Smooth muscle cell of the brain vasculature (primary cell): ENCODE data around the gene TERB1.

Source experiments
- DNase-seq: peaks from one replicate; pipeline ENCODE4 v3.0.0-alpha.2; 2012; ENCODE audit warnings: low read depth, low spot score

TERB1 gene

GRCh38 chr16:66750279-66751052, 50.9 kb downstream of the TERB1 start:
- no peak for DNase-seq

DNA sequence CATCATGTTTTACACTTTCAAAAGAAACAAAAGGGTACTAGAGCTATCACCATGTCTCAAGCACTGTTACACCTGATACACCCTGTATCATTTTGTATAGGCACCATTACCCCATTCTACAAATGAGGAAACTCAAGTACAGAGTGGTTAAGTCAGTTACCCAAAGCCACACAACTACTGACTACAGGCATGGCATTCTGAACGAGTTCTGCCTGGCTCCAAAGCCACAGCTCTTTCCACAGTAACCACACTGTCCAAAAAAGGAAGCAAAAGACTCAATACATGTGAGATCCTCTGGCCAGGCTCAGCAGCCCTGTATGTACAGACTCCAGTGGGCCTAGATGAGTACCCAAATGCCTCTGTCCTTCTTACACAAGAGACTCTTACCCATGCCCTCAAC, 54.7 kb downstream of the TERB1 start:
- no peak for DNase-seq

- DNase-seq = no peak
These were observed 55.3 kb downstream of the TERB1 start for GRCh38 chr16:66746048-66746447.

DNA sequence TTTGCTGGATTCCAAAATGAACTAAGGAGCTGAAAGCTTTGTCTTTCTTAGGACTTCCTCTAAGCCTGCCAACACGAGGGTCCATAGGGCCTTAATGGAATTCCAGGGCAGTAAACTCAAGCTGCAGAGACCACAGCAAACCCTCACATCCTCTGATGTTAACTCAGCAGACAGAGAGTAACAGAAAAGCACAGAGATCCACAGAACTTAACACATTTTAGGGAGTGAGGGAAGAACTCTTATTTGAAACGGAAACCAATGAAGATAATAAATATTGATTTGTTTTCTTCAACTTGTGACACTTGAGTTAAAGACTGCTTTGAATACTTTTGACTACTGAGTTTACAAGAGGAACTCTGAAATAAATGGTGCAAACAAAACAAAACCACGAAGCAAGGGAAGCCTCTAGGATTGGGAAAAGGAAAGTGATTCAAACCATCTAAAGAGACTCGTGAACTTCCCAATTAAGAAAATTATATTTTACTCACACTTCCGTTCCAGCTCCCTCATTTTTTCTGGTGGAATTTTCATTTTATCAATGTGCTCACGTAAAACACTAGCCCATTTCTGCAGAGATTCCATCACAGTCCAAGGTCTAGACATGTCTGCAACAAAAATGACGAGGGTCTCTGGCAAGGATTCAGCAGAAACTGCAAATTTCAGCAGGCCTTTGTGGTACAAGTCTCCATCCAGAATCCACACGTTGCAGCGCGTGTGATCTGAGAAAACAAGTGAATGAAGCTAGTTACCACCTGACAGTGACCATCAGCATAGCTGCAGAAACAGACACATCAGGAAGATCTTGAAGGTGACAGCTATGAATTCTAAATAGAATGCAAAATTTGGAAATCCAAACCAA, 59.2 kb downstream of the TERB1 start:
- no peak for DNase-seq

- DNase-seq = no peak
These were observed 60.0 kb downstream of the TERB1 start for GRCh38 chr16:66741169-66741900.

- DNase-seq = no peak
These were observed 60.9 kb downstream of the TERB1 start for GRCh38 chr16:66740533-66740932.

DNA sequence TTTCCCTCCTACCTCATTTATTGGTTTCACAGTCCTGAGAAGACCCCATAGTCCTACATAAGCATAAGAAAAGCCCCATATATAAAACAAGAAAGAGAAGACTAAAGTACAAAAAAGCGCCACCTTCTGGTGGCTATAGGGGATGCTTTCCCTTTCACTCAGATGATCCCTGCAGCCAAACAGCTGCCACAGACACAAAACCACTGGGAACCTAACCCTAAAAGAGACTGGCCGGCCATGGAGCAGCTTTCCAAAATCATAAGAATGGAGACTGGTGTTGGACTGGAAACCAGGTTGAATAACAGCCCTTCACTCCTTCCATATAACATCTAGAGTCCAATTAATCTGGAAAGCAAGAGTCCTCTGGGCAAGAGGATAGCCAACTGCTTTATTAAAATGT, 61.4 kb downstream of the TERB1 start:
- DNase-seq = no peak

DNA sequence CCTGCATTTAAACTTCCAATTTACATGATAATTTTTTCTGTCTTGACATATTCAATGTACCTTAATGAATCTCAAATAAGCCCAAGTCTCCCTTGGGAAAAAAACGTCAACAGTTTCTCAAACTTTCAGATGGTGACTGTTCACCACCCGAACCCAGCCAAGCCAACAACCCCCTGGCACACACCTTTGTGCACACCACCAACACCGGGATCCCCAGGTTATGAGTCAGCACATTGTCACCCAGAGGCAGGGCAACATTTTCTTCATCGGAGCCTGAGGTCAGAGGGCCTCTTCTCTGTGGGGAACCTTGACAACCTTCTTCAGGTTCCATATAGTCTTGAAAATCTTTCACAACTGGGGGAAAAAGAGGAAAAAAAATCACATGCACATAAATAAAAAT, 65.5 kb downstream of the TERB1 start:
- no peak for DNase-seq

DNA sequence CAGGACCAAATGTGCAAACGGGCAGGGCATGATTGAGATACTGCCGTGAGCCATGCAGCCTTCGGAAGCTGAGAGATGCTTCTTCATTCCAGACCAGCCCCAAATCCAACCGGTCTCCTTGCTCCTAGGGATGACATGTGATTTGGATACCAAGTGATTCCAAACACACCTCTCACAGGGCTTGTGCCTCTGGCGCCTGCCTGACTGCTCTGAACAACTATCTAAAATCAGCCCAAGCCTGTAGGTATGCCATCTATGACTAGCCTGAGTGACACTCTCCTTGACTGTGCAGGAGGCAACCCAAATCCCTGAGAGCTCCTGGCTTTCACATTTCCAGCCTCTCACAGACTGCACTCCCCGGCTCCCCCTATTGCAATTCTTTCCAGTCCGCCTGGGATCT, 70.3 kb downstream of the TERB1 start:
- DNase-seq = no peak

GRCh38 chr16:66728804-66729203, 72.6 kb downstream of the TERB1 start:
- DNase-seq = no peak

DNA sequence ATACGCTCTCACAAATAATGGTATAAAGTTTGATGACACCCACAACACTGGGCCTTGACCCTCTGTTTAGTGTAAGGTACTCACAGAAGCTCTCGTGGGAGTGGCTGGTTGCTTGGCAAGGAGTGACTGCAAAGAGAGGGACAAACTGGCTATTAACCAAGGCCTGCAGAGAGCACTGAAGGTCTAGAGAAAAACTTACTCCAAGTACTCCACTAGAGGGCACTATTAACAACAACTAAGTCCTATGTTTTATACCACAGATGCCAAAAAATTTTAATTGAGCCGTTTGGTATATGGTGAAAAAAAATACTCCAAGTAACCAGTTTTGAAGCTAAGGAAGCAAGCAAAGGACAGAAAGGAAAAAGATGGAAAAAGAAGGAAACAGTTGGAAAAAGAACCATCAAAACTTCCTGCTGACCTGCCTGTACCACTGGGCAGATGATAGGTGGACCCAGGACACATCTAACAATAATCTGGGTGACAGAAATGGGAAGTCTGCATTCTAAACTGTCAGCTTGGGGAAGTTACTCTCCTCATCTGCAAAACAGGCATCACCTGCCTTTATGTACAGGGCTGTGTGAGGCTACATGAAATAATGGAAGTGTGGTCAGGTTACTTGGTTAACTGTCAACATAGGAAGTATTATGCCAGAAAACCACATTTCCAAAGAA, 73.1 kb downstream of the TERB1 start:
- no peak for DNase-seq

DNA sequence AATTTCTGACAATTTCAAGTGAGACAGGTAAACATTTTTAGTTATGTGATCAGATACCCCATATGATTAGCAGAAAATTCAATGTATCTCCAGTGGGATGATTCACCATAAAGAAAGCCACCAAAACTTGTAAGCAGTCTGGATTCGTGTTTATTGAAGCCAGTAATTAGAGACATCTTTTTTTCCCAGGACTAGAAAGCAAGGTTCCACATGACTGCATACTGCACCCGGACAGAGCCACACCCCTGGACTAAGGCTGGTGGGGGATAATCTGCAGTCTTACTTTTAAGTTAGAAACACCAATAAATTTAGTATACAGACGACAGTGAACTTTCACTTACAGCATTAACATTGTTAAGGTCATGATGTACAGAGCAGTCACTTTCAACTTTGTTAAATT, 80.6 kb downstream of the TERB1 start:
- no peak for DNase-seq

DNA sequence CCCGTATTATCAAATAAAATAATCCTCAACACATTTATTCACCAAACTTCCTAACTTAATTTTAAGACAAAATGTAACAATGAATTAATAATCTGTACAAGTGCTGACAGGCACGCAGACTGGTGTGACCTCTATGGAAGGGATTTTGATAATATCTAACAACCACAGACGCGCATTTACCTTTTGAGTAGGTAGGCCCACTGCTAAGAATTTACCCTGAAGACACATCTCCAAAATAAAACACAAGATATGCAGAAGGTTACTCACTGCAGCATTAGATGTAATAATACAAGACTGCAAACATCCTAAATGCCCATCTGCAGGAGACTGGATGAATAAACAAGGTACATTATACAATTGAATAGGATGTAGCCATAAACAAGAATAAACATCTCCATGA, 82.1 kb downstream of the TERB1 start:
- DNase-seq = no peak

DNA sequence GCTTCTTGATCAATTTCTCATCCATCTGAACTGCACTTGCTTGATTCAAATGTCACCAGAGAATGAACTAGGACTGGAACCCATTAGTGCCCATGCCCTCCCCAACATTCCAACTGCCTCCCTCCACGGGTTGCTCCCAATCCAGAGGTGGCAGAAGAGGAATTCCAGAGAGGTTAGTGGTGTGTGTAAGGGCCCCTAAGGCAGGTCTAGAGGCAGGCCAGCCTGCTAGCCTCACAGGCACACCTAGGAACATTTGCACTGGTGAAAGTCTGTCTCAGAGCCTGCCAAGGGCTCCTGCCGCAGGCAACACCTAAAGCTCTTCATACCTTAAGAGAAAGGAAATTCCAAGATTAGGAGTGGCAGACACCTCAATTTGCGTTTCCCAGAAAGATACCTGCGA, 83.6 kb downstream of the TERB1 start:
- no peak for DNase-seq

DNA sequence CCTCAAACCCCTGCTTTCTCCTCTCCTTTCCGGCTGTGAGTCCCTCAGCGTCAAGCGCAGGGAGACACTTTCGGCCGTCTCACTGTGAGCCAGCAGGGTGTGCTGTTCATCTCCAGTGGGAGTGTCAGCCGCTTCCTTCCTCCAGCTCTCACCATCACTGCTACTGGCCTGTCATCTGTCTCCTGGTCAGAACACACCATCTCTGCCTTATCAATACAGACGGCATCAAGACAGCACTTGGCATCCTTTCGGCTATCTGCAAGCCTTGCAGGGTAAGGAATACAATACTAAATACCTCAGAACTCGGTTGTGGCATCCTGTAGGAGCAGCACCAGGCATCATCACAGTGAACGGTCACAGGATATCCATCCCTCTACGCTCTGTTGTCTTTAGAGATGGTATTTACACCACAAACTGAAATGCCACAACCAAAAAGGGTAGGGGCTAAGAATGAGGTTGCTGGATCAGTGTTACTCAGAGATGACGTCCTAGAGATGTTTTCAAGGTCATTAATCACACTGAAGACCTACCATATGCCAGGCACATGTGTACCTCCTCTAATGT, 84.2 kb downstream of the TERB1 start:
- no peak for DNase-seq

- DNase-seq = no peak
These were observed 86.6 kb downstream of the TERB1 start for GRCh38 chr16:66714654-66715307.

GRCh38 chr16:66714062-66714461, 87.3 kb downstream of the TERB1 start:
- DNase-seq = no peak

GRCh38 chr16:66713076-66713475, 88.3 kb downstream of the TERB1 start:
- DNase-seq = no peak

- no peak for DNase-seq
These were observed 88.9 kb downstream of the TERB1 start for GRCh38 chr16:66712512-66712911.

DNA sequence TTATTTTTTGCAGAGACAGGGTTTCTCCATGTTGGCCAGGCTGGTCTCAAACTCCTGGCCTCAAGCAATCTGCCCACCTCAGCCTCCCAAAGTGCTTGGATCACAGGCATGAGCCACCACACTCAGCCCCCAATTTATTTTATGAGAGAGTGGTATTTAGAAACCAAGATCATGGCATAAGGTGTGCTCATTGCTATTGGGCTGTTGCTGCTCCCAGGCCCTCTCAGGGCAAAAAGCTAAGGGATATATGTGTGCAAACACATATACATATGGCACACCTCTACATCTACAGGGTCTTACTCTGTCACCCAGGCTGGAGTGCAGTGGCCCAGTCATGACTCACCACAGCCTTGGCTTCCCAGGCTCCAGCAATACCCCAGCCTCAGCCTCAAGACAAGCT, 89.8 kb downstream of the TERB1 start:
- no peak for DNase-seq

DNA sequence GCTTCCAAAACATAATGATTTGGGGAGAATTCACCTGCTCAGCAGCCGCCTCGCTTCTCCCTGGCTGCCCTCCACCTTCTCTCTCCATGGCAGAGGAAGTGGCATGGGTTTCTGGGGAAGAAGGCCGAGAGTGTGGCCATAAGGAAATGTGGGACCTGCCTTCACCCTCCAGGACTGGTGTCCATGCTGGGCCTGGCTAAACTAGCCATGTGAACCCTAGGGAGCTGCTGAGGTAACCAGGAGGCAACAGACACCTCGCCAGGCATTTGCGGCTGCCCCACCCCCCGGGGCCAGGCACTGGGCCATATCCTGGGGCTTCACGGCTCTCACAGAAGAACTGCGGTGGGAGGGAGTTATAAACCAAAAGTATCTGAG, 94.9 kb downstream of the TERB1 start:
- DNase-seq = no peak
